KMS-11 (cell line): ENCODE results near the gene ALG2.
A peak's percentile ranks its signal among the peaks of the same experiment; 100 is the strongest.

Experiments
- H2AFZ ChIP-seq: fragments of 200-600 bp; sonication (generic); 2 replicates; pipeline ENCODE4 v1.6.1; 2016; ENCODE audit warnings: antibody characterized with exemption, mixed run types, low read depth
- H3K27ac ChIP-seq: fragments of 200-600 bp; sonication (generic); 2 replicates; pipeline ENCODE4 v1.6.1; 2016; ENCODE audit warnings: mild to moderate bottlenecking, mixed run types
- H3K27me3 ChIP-seq: fragments of 200-600 bp; sonication (generic); 2 replicates; pipeline ENCODE4 v1.6.1; 2017; ENCODE audit warnings: mild to moderate bottlenecking, low read depth, mixed run types, moderate library complexity; ENCODE audit not compliant: insufficient read depth
- H3K36me3 ChIP-seq: fragments of 200-600 bp; sonication (generic); 2 replicates; pipeline ENCODE4 v1.6.1; 2017; ENCODE audit warnings: mild to moderate bottlenecking, mixed run types; ENCODE audit not compliant: insufficient read depth
- H3K4me1 ChIP-seq: fragments of 200-600 bp; sonication (generic); 2 replicates; pipeline ENCODE4 v1.6.1; 2016; ENCODE audit warnings: mild to moderate bottlenecking, low read depth, mixed run types; ENCODE audit not compliant: poor library complexity, severe bottlenecking
- H3K4me2 ChIP-seq: fragments of 200-600 bp; sonication (generic); 2 replicates; pipeline ENCODE4 v1.7.0; 2016; ENCODE audit warnings: mild to moderate bottlenecking, mixed run types
- H3K4me3 ChIP-seq: fragments of 200-600 bp; sonication (generic); IDR thresholded peaks from 2 replicates; pipeline ENCODE4 v1.6.1; 2017; ENCODE audit warnings: low read depth, low read length, mixed read lengths; ENCODE audit not compliant: insufficient read depth
- H3K79me2 ChIP-seq: fragments of 200-600 bp; sonication (generic); 2 replicates; pipeline ENCODE4 v1.6.1; 2016; ENCODE audit warnings: low read depth, mixed run types; ENCODE audit not compliant: insufficient read depth
- H3K9ac ChIP-seq: fragments of 200-600 bp; sonication (generic); 2 replicates; pipeline ENCODE4 v1.6.1; 2016; ENCODE audit warnings: mild to moderate bottlenecking, mixed run types
- H4K20me1 ChIP-seq: fragments of 200-600 bp; sonication (generic); 2 replicates; pipeline ENCODE4 v1.6.1; 2016; ENCODE audit warnings: mild to moderate bottlenecking, mixed run types; ENCODE audit not compliant: insufficient read depth
- CTCF ChIP-seq: fragments of 200-600 bp; sonication (generic); conservative IDR thresholded peaks from 2 replicates; pipeline ENCODE4 v1.6.1; 2017; ENCODE audit warnings: low read depth, mild to moderate bottlenecking, antibody characterized with exemption, low read length, moderate library complexity, mixed read lengths

Gene ALG2

GRCh38 chr9:99265691-99266090 is 43.9 kb upstream of the ALG2 start:
- Histone ChIP-seq H3K4me3 (no peak overlapping the region), H3K27me3 (no peaks in the 10 kb centered on the region), H3K27ac (no peak overlapping the region), H3K9ac (no peak overlapping the region), H3K4me2 (peak overlapping the region; percentile 37; the same call in 1 of the 2 replicates), H3K79me2 (no peaks in the 10 kb centered on the region), H3K4me1 (peaks cover 20% of the 10 kb centered on the region), H3K36me3 (no peaks in the 10 kb centered on the region), H4K20me1 (no peaks in the 10 kb centered on the region), H2AFZ (peak overlapping the region; percentile 63)
- no peak for TF ChIP-seq CTCF

DNA sequence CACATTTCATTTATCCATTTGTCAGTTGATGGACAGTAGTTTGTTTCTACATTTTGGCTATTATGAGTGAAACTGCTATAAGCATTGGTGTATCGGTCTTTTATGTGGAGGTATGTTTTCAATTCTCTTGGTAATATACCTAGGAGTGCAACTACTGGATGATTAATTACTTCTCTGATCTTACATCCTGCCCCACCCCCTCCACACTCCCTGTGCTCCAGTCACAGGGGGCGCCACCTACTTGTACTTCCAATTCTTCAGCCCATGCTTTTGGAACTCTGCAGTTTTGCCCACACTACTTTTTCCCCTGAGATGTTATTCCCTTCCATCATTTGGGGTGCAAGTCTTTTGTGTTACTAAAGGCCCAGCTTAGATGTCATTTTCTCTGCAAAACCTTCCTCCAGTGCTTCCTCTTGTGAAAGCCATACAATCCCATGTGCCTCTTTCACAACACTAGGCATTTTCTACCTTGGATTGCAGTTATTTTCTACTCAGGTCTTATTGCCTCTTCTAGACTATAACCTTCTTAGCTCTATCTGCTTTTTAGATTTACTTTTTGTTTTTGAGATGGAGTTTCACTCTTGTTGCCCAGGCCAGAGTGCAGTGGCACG is 42.4 kb upstream of the ALG2 start:
- Histone ChIP-seq H3K9ac (no peak overlapping the region), H3K4me3 (no peak overlapping the region), H3K4me1 (peaks cover 32% of the 10 kb centered on the region), H3K4me2 (no peak overlapping the region), H3K27me3 (no peaks in the 10 kb centered on the region), H3K27ac (no peak overlapping the region), H4K20me1 (no peaks in the 10 kb centered on the region), H3K79me2 (no peaks in the 10 kb centered on the region), H2AFZ (no peak overlapping the region), H3K36me3 (no peaks in the 10 kb centered on the region)
- 0 out of 2 replicates have a peak, but pooled peaks have one; percentile 35 for TF ChIP-seq CTCF

DNA sequence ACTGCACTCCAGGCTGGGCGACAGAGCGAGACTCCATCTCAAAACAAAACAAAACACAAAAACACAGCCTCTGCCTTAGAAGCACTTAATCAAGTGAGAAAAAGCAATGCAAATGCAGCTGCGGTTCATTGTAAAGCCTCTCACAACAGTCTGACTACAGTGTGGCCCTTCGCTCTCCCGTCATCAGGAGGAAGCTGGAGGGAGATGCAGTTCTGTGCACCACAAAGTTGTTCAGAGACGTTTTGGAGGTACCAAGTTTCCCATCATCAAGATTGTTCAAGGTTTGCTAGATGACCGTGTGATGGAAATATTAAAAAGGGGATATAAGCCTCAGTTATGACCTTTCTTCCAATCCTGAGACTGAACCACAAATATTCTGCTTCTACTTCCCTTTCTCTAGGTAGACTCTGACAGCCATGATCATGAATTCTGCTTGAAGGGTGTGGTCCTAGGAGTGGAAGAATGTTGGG is 41.2 kb upstream of the ALG2 start:
- Histone ChIP-seq H3K4me1 (peaks cover 39% of the 10 kb centered on the region), H3K4me2 (no peak overlapping the region)

DNA sequence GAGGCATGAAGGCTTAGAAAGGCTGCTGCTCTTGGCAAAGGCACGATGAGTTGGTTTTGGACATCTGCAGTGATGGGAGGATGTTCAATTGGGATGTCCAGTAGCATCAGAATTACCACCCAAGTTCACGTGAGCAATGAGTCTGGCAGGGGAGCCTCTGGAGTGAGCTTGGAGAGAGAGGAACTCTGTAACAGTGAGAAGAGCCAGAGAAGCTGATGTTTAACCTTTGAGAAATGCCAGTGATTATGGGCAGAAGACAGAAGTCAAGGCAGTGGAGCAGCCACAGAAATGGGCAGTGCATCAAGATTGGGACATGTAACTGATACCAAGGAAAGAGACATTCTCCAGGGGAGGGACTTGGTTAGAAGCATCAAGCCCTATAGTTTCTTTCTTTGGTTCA is 40.2 kb upstream of the ALG2 start:
- peaks cover 35% of the 10 kb centered on the region for H3K4me1 ChIP-seq

More for the DNA sequence above, 41.2 kb upstream of the ALG2 start:
- Histone ChIP-seq H3K36me3 (no peaks in the 10 kb centered on the region), H4K20me1 (no peaks in the 10 kb centered on the region), H2AFZ (no peak overlapping the region), H3K9ac (no peak overlapping the region), H3K27ac (no peak overlapping the region), H3K79me2 (no peaks in the 10 kb centered on the region), H3K4me3 (no peak overlapping the region), H3K27me3 (no peaks in the 10 kb centered on the region)
- TF ChIP-seq CTCF = no peak

More for the DNA sequence above, 40.2 kb upstream of the ALG2 start:
- H3K27ac ChIP-seq = no peak overlapping the region
- no peak overlapping the region for H3K4me2 ChIP-seq
- no peak overlapping the region for H3K4me3 ChIP-seq
- no peaks in the 10 kb centered on the region for H3K36me3 ChIP-seq
- H2AFZ ChIP-seq = no peak overlapping the region
- no peaks in the 10 kb centered on the region for H3K27me3 ChIP-seq
- no peaks in the 10 kb centered on the region for H4K20me1 ChIP-seq
- no peaks in the 10 kb centered on the region for H3K79me2 ChIP-seq
- H3K9ac ChIP-seq = no peak overlapping the region
- no peak for TF ChIP-seq CTCF
